Keratinocyte (primary cell): ENCODE measurements around the gene GNAS-AS1. TPM values are rescaled to one million over a fixed set of nuclear protein-coding genes. Genes with fewer than 3 reads are reported as not detected.

ENCODE experiments used
- DNase-seq: peaks from one replicate; pipeline ENCODE4 v3.0.0-alpha.2; 2011; ENCODE audit warnings: low read depth, missing footprints, low spot score
- FAIRE-seq: peaks from 2 replicates; lab custom pipeline; 2011; peaks lifted over from hg19 to GRCh38; lab: Jason Lieb, UNC
- H2AFZ ChIP-seq: 2 replicates; pipeline ENCODE4 v1.6.0; 2012; ENCODE audit warnings: low read length, control low read depth, inconsistent platforms; ENCODE audit not compliant: control insufficient read depth
- H3K27ac ChIP-seq: 2 replicates; pipeline ENCODE4 v1.5.1; 2011; ENCODE audit warnings: low read length; ENCODE audit not compliant: control insufficient read depth, insufficient read depth
- H3K27me3 ChIP-seq: 3 replicates; pipeline ENCODE4 v1.6.0; 2011; ENCODE audit warnings: low read length; ENCODE audit not compliant: control insufficient read depth, insufficient read depth; ENCODE audit errors: extremely low read depth
- H3K36me3 ChIP-seq, 2 experiments: 2 replicates in 1 of 2; 3 replicates in 1 of 2; pipeline ENCODE4 v1.5.1; 2011; ENCODE audit warnings: low read length in 2 of 2, mild to moderate bottlenecking in 1 of 2; ENCODE audit not compliant: control insufficient read depth in 2 of 2, insufficient read depth in 2 of 2; ENCODE audit errors: extremely low read depth in 1 of 2
- H3K4me1 ChIP-seq: 3 replicates; pipeline ENCODE4 v1.5.1; 2011; ENCODE audit warnings: low read length; ENCODE audit not compliant: control insufficient read depth, insufficient read depth; ENCODE audit errors: extremely low read depth
- H3K4me2 ChIP-seq: 3 replicates; pipeline ENCODE4 v1.6.0; 2011; ENCODE audit warnings: low read depth, low read length; ENCODE audit not compliant: control insufficient read depth, insufficient read depth; ENCODE audit errors: extremely low read depth
- H3K4me3 ChIP-seq, 3 experiments: fragments of 200-600 bp in 1 of 3; sonication (generic) in 1 of 3; 2 replicates in 2 of 3; 3 replicates in 1 of 3; pipeline ENCODE4 v1.5.1; 2011 to 2016; ENCODE audit warnings: low read length in 3 of 3, mild to moderate bottlenecking in 3 of 3, control low read depth in 2 of 3, inconsistent platforms in 1 of 3, low read depth in 1 of 3, mixed read lengths in 1 of 3, mixed run types in 1 of 3, moderate library complexity in 1 of 3; ENCODE audit not compliant: control insufficient read depth in 2 of 3, insufficient read depth in 2 of 3; ENCODE audit errors: extremely low read depth in 1 of 3
- H3K79me2 ChIP-seq: 2 replicates; pipeline ENCODE4 v1.6.0; 2012; ENCODE audit warnings: low read length; ENCODE audit not compliant: control insufficient read depth, insufficient read depth
- H3K9ac ChIP-seq: 3 replicates; pipeline ENCODE4 v1.6.0; 2011; ENCODE audit warnings: low read length; ENCODE audit not compliant: control insufficient read depth, insufficient read depth; ENCODE audit errors: extremely low read depth
- H3K9me1 ChIP-seq: 3 replicates; pipeline ENCODE4 v1.6.0; 2011; ENCODE audit warnings: low read length; ENCODE audit not compliant: control insufficient read depth, insufficient read depth; ENCODE audit errors: extremely low read depth
- H3K9me3 ChIP-seq: 2 replicates; pipeline ENCODE4 v1.5.1; 2012; ENCODE audit warnings: low read depth, low read length; ENCODE audit not compliant: control insufficient read depth
- H4K20me1 ChIP-seq: 3 replicates; pipeline ENCODE4 v1.6.0; 2011; ENCODE audit warnings: low read length; ENCODE audit not compliant: control insufficient read depth, insufficient read depth; ENCODE audit errors: extremely low read depth
- CTCF ChIP-seq, 3 experiments: IDR thresholded peaks in 1 of 3; conservative IDR thresholded peaks in 1 of 3; optimal IDR thresholded peaks in 1 of 3; 2 replicates in 2 of 3; 3 replicates in 1 of 3; pipeline versions ENCODE3 to v1.5.1; 2011; ENCODE audit warnings: low read length in 3 of 3, mild to moderate bottlenecking in 3 of 3, moderate library complexity in 2 of 3, control low read depth in 1 of 3, inconsistent platforms in 1 of 3; ENCODE audit not compliant: insufficient read depth in 2 of 3; ENCODE audit errors: extremely low read depth in 1 of 3
- EZH2 ChIP-seq: IDR thresholded peaks from one replicate; pipeline ENCODE4 v1.6.1; 2012; ENCODE audit warnings: inconsistent platforms, mild to moderate bottlenecking, low read length, moderate library complexity
- dilution Hi-C: fragments of 300-500 bp; cut with MboI; formaldehyde crosslinking; loops from one replicate; pipeline ENCODE4 v1.7.0; 2020; ENCODE audit warnings: low sequenced_read_pairs; ENCODE audit not compliant: extremely low pct_ligation_motif_present
- polyA plus RNA-seq, 5 experiments: library from polyadenylated mRNA; depleted of rRNA in 3 of 5; stranded (reverse) in 3 of 5; stranded (forward) in 1 of 5; unstranded in 1 of 5; fragments of >200 nt; gene quantifications; 1 replicate in 1 of 5; 2 replicates in 3 of 5; 3 replicates in 1 of 5; pipeline versions ENCODE4 v1.2.1 to v1.2.3, GENCODE V29; 2011 to 2012; ENCODE audit warnings: missing spikeins in 2 of 5, low read depth in 1 of 5, low replicate concordance in 1 of 5

GNAS-AS1 gene
- polyA plus RNA-seq, 1 donor (not counting 4 experiments of a cell fraction or from before 2014, with no cell fraction given): 0.31 TPM

- Histone ChIP-seq H3K4me2 (no peak overlapping the region), H3K79me2 (no peaks in the 10 kb centered on the region), H3K9ac (no peak overlapping the region), H3K36me3 (peaks cover 0 to 1% of the 10 kb centered on the region in 2 experiments), H4K20me1 (no peaks in the 10 kb centered on the region), H3K27ac (no peak overlapping the region), H3K9me3 (peaks cover 2% of the 10 kb centered on the region), H3K9me1 (no peaks in the 10 kb centered on the region), H3K27me3 (peaks cover 10% of the 10 kb centered on the region), H3K4me3 (no peak overlapping the region), H3K4me1 (no peaks in the 10 kb centered on the region), H2AFZ (no peak overlapping the region)
- no peak for TF ChIP-seq EZH2
- no peak for TF ChIP-seq CTCF (optimal IDR thresholded peaks at IDR 0.05 in 1 of 3, IDR thresholded peaks at IDR 0.05 in 1 of 3, conservative IDR thresholded peaks at IDR 0.05 in 1 of 3; ENCODE audit: extremely low read depth in 1 of 3, insufficient read depth in 2 of 3, low read length in 3 of 3)
- FAIRE-seq: no peak
- dilution Hi-C loops: no loop called here
- DNase-seq: no peak
Observed at GRCh38 chr20:58824843-58825242, 25.9 kb downstream of the GNAS-AS1 start.

GRCh38 chr20:58822748-58823730 lies 27.7 kb downstream of the GNAS-AS1 start:
- H3K79me2 ChIP-seq: no peaks in the 10 kb centered on the region
- peaks cover 10% of the 10 kb centered on the region for H3K27me3 ChIP-seq
- H4K20me1 ChIP-seq: no peaks in the 10 kb centered on the region
- peaks cover 2% of the 10 kb centered on the region for H3K9me3 ChIP-seq
- H2AFZ ChIP-seq: no peak overlapping the region
- peaks cover 0 to 1% of the 10 kb centered on the region in 2 experiments for H3K36me3 ChIP-seq
- no peak for FAIRE-seq
- dilution Hi-C loops: no loop called here
- TF ChIP-seq CTCF (optimal IDR thresholded peaks at IDR 0.05 in 1 of 3, IDR thresholded peaks at IDR 0.05 in 1 of 3, conservative IDR thresholded peaks at IDR 0.05 in 1 of 3; ENCODE audit: extremely low read depth in 1 of 3, insufficient read depth in 2 of 3, low read length in 3 of 3) (no peak), EZH2 (no peak)
- H3K4me3 ChIP-seq: no peak overlapping the region
- no peak overlapping the region for H3K4me2 ChIP-seq
- no peak overlapping the region for H3K9ac ChIP-seq
- H3K9me1 ChIP-seq: no peaks in the 10 kb centered on the region
- peaks cover 10% of the 10 kb centered on the region for H3K4me1 ChIP-seq
- DNase-seq: no peak
- H3K27ac ChIP-seq: no peak overlapping the region
